Islet precursor cell (in vitro differentiated cells): ENCODE data around the gene IFNG-AS1.

Experiments
- DNase-seq: peaks from one replicate; pipeline ENCODE4 v3.0.0-alpha.2; 2018

IFNG-AS1 gene

DNA sequence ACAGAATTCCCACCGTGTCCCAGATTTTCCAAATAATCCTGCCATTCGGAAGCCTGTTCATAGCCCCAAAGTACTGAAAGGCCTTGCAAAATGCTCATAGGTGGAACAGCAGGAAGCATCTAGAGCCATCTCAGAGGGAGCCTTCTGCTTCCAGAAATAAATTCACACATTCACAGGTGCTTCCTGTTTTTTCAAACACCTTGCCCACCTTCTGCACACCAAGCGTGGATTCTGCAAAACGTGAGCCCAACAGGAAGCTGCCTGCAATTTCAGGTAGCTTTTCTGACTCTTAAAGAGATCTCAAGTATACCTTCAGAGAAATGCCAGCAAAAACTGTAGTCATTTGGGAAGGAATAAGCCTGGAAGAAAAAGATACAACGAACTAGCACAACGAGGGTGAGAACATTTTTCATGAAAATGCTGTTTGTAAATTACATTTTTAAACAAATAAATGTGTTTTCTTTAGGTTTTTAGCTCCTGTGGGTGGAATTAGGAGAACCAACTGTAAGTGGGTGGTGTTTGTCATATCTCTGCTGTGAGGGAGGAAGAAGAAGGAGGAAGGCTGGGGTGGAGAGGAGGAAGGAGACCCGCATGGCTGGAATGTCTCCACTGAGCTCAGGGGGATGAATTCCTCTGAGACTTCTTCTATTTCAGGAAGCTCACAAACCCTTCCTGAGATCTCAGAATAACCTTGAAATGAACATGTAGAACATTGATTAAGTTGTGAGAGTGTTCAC is at the start of gene IFNG-AS1:
Gene IFNG-AS1, plus strand, starts transcription at position 264 of the 737 bp plus-strand sequence.
- DNase-seq = no peak

- DNase-seq = no peak
These were observed 49.6 kb upstream of the IFNG-AS1 start for GRCh38 chr12:67939611-67940010.

DNA sequence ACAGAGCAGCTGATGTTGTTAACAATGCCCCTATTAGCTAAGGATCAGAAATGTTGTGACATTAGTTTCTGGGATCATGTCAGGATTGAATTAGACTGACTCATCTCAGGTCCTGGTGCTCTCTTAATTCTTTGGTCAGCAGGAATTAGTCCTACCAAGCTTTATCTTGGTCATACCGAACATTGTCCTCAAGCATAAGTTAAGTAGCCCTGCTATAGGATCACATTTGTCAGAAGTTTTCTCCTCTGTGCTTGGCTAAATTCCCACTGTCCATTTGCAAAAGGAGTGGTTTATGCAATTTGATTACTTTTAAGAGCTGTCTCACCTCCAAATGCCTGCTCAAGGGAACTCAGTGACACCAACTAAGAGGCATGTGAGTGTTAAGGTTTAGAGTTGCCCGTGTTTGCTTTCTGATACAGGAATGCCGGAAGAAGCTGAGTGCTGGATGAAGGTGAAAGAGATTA is 48.4 kb upstream of the IFNG-AS1 start:
- peak; percentile 80 for DNase-seq

GRCh38 chr12:67942724-67943123 is 46.5 kb upstream of the IFNG-AS1 start:
- no peak for DNase-seq

- no peak for DNase-seq
These were observed 45.9 kb upstream of the IFNG-AS1 start for GRCh38 chr12:67943141-67943892.

DNA sequence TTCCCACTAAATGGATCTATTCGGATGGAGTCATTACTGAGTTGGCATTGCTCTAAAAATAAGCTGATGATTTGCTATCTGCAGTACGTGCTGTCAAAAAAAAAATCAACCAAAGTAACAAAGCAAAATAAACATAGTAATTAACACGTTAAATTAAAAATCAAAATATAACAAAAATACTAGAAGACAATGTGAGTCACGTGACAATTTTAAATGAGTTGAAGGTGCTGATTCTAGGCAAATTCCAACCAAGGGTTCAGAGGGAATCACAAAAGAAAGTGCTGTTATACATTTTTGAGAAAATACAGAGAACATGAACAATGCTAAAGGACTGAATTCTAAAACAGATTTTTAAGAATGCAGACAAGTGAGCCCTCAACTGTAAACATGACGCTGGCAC is 45.2 kb upstream of the IFNG-AS1 start:
- no peak for DNase-seq

GRCh38 chr12:67952787-67953186 is 36.5 kb upstream of the IFNG-AS1 start:
- DNase-seq = no peak

DNA sequence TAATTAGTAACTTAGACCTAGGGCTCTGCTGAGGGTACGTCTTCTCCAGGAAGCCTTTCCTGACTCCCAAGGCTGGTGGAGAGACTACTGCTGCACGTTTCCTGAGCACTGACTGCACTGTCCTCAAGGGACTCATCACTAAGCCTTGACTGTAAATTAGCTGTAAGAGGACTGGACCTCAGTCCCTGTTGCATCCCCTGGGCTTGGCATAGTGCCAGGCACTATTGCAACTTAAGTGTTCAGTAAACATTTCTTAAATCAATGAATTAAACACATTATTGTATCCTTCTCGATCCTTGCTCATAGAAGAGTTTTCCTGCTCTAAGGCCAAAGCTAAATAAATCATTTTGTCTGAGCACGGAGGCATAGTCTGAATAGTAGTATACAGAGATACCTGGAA is 31.9 kb upstream of the IFNG-AS1 start:
- no peak for DNase-seq

DNA sequence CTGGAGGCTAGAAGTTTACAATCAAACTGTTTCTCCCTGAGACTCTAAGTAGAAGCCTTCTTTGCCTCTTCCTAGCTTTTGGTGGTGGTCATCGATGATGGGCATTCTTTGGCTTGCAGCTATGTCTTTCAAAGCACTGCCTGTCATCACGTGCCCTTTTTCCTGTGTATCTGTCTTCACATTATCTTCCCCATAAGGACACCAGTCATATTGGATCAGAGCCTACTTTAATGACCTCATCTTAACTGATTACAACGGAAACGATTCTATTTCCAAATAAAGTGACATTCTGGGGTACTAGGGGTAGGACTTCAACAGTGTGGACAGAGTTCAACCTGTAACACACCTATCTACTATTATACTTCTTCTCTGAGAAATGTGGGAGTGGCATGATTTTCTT is 31.1 kb upstream of the IFNG-AS1 start:
- DNase-seq = no peak

DNA sequence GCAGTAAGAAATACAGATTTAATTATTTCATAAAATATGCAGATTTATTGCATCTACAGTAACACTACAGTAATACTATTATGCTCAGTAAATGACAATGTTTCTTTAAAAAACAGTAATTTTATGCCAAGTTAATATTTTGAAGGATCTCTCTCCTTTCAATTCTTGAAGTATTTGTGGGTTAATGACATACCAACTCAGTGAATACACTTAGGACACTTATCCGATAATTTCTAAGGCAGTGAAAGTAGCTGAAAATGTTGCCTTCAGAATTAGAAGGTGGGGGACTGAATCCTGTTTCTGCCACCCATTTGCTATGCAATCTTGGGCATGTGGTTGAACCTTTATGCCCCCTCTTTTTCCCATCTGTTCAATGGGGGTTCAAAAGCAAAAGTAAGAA is 24.8 kb upstream of the IFNG-AS1 start:
- DNase-seq = no peak

DNA sequence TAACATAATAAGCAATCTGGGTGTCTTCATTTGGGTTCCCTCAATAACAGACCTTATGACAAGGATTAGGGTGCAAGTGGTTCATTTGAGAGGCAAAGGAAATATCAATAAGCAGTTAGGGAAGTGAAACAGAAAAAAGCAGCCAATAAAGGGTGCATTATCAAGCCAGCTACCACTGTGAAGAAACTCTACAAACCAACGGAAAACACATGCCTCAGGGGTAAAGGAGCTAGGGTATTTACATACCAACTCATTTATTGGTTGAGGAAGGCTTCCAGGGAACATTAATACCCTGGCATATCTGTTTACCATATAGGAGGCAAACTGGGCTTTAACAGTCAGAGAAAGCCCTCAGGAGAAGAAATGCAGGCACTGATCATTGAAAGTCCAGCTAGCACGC is 22.7 kb upstream of the IFNG-AS1 start:
- DNase-seq = no peak

DNA sequence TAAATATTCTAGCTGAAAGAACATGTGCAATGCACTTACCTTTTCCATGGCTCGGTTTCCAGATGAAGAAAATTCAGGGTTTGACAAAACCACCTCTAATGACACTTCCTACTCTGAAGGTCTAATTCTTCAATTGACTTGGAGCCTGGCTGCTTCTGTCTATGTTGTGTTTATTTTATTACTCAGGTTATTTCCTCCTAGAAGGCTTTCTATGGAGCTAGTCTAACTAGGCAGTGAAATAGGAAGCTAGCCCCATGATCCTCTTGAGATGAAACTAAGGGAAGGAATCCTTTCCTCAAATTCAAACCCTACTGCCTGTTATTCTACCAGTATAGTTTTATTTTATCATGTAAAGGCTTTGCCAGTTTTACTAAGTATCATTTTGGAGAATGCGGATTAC is 20.9 kb upstream of the IFNG-AS1 start:
- DNase-seq = no peak

GRCh38 chr12:67968725-67969124 is 20.5 kb upstream of the IFNG-AS1 start:
- DNase-seq = no peak

GRCh38 chr12:67969134-67969802 is 20.0 kb upstream of the IFNG-AS1 start:
- no peak for DNase-seq

GRCh38 chr12:67977668-67978067 is 11.6 kb upstream of the IFNG-AS1 start:
- DNase-seq = no peak

DNA sequence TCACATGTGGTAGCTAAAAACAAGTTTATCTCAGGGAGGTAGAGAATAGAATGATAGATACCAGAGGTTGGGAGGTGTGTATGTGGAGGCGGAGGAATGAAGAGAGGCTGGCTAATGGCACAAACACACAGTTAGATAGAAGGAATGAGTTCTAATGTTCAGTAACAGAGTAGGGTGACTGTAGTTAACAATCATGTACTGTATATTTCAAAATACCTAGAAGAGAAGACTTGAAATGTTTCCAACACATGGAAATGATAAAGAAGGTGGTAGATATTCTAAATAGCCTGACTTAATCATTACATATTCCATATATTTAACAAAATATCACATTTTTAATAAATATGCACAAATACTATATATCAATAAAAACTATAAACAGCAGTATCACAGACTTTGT is 8.9 kb upstream of the IFNG-AS1 start:
- DNase-seq = no peak

GRCh38 chr12:67981287-67982162 is 7.7 kb upstream of the IFNG-AS1 start:
- DNase-seq = peak; percentile 81

GRCh38 chr12:67982164-67982563 is 7.1 kb upstream of the IFNG-AS1 start:
- no peak for DNase-seq

GRCh38 chr12:67986632-67987031 is 2.6 kb upstream of the IFNG-AS1 start:
- DNase-seq = no peak

GRCh38 chr12:67988601-67989021 is 636 bp upstream of the IFNG-AS1 start:
- peak; percentile 63 for DNase-seq

GRCh38 chr12:67991158-67991557 is 1.9 kb downstream of the IFNG-AS1 start:
- DNase-seq = no peak

DNA sequence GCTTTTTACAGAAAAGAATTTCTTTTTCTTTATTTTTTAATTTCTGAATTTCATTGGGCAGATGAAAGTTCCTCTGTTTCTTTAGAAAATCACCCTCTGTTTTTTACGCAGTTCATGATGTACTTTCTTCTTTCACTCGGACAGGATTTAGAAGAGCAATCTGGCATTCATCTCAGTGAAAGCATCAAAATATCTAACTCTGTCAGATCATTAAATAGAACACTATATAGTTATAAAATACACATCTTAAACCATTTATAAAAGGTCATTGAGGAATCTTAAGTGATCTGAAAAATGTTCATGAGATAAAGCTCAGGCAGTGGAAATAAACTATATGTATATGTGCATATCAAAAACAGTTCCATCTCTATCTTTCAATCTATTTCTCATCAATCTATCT is 3.9 kb downstream of the IFNG-AS1 start:
- no peak for DNase-seq

DNA sequence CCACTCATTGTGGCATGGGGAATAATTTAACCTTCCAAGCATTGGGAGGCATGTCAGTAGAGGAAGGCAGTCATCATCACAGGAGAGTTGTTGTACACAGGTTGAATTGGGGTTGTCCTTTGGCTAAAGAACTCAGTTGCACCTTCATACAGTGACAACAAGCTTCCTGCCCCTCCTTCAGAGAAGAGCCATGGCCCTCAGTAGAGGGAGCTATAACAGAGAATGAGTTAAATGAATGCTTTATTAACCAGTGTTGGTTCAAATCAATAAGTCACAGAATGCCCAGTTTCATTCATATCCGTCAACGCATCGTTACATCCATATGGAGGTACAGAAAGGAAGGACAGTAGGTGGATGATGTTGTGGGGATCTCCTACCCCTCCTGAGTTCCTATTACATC is 4.8 kb downstream of the IFNG-AS1 start:
- DNase-seq = no peak
